ENCODE results near the gene ALDH1A2.
A peak's percentile ranks its signal among the peaks of the same experiment; 100 is the strongest.

DNA sequence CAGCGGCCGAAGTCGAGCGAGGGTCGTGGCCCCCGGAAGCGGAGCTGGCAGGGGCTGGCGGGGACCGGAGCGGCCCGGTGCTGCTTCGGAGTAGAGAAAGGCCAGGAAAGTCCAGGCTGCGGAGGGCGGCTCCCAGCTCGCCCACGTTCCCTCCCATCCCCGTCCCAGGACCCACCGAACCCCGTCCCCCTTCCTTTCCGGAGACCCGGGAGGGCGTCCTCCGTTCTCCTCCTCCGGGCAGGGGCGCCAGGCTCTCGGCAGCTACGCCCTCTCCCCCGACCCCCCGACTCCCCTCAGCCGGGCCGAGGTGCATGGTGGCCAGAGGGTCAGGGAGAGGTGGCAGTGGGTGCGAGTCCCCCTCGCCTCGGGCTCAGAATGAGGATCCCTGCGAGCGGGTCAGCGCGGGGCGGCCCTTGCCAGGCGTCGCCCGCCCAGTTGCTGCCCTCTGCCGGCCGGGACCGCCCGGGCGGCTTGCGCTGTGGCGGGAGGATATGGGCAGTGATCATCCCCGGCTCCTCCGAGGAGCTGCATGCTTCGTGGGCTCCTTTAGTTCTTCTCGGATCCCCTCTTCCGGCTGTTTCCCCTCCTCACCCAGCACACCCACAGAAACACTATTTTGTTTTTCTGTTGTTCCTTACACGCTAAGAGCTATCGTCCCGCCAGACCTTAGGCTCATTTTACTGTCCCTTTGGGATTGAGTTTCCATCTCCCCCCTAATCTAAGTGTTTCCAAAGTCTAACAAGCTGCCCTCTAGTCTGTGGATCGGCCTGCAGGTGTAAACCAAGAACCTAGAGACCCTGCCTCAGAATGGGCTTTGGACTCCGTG is 744 bp upstream of the ALDH1A2 start:
- TF ChIP-seq, protein P1, sequence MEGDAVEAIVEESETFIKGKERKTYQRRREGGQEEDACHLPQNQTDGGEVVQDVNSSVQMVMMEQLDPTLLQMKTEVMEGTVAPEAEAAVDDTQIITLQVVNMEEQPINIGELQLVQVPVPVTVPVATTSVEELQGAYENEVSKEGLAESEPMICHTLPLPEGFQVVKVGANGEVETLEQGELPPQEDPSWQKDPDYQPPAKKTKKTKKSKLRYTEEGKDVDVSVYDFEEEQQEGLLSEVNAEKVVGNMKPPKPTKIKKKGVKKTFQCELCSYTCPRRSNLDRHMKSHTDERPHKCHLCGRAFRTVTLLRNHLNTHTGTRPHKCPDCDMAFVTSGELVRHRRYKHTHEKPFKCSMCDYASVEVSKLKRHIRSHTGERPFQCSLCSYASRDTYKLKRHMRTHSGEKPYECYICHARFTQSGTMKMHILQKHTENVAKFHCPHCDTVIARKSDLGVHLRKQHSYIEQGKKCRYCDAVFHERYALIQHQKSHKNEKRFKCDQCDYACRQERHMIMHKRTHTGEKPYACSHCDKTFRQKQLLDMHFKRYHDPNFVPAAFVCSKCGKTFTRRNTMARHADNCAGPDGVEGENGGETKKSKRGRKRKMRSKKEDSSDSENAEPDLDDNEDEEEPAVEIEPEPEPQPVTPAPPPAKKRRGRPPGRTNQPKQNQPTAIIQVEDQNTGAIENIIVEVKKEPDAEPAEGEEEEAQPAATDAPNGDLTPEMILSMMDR (IDR thresholded peaks at IDR 0.05; ENCODE audit: poor library complexity, severe bottlenecking) = peak; percentile 63
- TF ChIP-seq EP300 (conservative IDR thresholded peaks at IDR 0.05; ENCODE audit: poor library complexity, severe bottlenecking) (no peak), POLR2AphosphoS5 (IDR thresholded peaks at IDR 0.05) (no peak), TAF1 (IDR thresholded peaks at IDR 0.05; ENCODE audit: low read depth) (no peak), EZH2 (IDR thresholded peaks at IDR 0.05; ENCODE audit: borderline replicate concordance, insufficient read depth, low read length, poor library complexity, severe bottlenecking) (peak; percentile 82), RAD21 (conservative IDR thresholded peaks at IDR 0.05) (peak; percentile 45), SMC3 (conservative IDR thresholded peaks at IDR 0.05; ENCODE audit: poor library complexity) (peak; percentile 64), MXI1 (conservative IDR thresholded peaks at IDR 0.05; ENCODE audit: poor library complexity, severe bottlenecking) (no peak)
- TF ChIP-seq, protein P2, sequence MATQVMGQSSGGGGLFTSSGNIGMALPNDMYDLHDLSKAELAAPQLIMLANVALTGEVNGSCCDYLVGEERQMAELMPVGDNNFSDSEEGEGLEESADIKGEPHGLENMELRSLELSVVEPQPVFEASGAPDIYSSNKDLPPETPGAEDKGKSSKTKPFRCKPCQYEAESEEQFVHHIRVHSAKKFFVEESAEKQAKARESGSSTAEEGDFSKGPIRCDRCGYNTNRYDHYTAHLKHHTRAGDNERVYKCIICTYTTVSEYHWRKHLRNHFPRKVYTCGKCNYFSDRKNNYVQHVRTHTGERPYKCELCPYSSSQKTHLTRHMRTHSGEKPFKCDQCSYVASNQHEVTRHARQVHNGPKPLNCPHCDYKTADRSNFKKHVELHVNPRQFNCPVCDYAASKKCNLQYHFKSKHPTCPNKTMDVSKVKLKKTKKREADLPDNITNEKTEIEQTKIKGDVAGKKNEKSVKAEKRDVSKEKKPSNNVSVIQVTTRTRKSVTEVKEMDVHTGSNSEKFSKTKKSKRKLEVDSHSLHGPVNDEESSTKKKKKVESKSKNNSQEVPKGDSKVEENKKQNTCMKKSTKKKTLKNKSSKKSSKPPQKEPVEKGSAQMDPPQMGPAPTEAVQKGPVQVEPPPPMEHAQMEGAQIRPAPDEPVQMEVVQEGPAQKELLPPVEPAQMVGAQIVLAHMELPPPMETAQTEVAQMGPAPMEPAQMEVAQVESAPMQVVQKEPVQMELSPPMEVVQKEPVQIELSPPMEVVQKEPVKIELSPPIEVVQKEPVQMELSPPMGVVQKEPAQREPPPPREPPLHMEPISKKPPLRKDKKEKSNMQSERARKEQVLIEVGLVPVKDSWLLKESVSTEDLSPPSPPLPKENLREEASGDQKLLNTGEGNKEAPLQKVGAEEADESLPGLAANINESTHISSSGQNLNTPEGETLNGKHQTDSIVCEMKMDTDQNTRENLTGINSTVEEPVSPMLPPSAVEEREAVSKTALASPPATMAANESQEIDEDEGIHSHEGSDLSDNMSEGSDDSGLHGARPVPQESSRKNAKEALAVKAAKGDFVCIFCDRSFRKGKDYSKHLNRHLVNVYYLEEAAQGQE (IDR thresholded peaks at IDR 0.05; ENCODE audit: borderline replicate concordance) = no peak

All from neural cell (in vitro differentiated cells).